DND-41 (cell line): ENCODE data around the gene BRINP1.

Source experiments
- ATAC-seq: fragments of 200-7000 bp; cut with Tn5 transposase; 3 replicates; pipeline ENCODE4 v1.9.1; 2021; ENCODE audit warnings: low read depth; ENCODE audit not compliant: insufficient read depth
- DNase-seq: peaks from one replicate; pipeline ENCODE4 v3.0.0-alpha.2; 2020
- H2AFZ ChIP-seq: 2 replicates; pipeline ENCODE4 v1.6.0; 2012; ENCODE audit warnings: low read depth, low read length
- H3K27ac ChIP-seq: 2 replicates; pipeline ENCODE4 v1.5.1; 2012; ENCODE audit warnings: low read length, inconsistent platforms
- H3K27me3 ChIP-seq: fragments of 200-600 bp; sonication (generic); 2 replicates; pipeline ENCODE4 v1.6.0; 2012; ENCODE audit warnings: low read length, mild to moderate bottlenecking, inconsistent platforms; ENCODE audit not compliant: insufficient read depth, poor library complexity
- H3K36me3 ChIP-seq: 2 replicates; pipeline ENCODE4 v1.5.1; 2012; ENCODE audit warnings: low read length, inconsistent platforms; ENCODE audit not compliant: insufficient read depth
- H3K4me1 ChIP-seq: 2 replicates; pipeline ENCODE4 v1.5.1; 2012; ENCODE audit warnings: mild to moderate bottlenecking, low read length; ENCODE audit not compliant: insufficient read depth
- H3K4me2 ChIP-seq: 2 replicates; pipeline ENCODE4 v1.6.0; 2012; ENCODE audit warnings: mild to moderate bottlenecking, moderate library complexity, low read length, inconsistent platforms; ENCODE audit not compliant: insufficient read depth
- H3K4me3 ChIP-seq, 2 experiments: fragments of 200-600 bp in 1 of 2; shearing (Covaris generic) in 1 of 2; 2 replicates each; pipeline ENCODE4 v1.5.1; 2012 to 2016; ENCODE audit warnings: inconsistent platforms in 2 of 2, low read length in 2 of 2, mild to moderate bottlenecking in 2 of 2, low read depth in 1 of 2, moderate library complexity in 1 of 2
- H3K79me2 ChIP-seq: 2 replicates; pipeline ENCODE4 v1.6.0; 2012; ENCODE audit warnings: low read length, inconsistent platforms; ENCODE audit not compliant: insufficient read depth
- H3K9ac ChIP-seq: 2 replicates; pipeline ENCODE4 v1.6.0; 2012; ENCODE audit warnings: low read depth, mild to moderate bottlenecking, inconsistent platforms, low read length, moderate library complexity
- H3K9me3 ChIP-seq: 2 replicates; pipeline ENCODE4 v1.5.1; 2012; ENCODE audit warnings: low read length, moderate library complexity, mild to moderate bottlenecking, inconsistent platforms; ENCODE audit not compliant: insufficient read depth, severe bottlenecking
- H4K20me1 ChIP-seq: 2 replicates; pipeline ENCODE4 v1.6.0; 2012; ENCODE audit warnings: low read length; ENCODE audit not compliant: insufficient read depth
- CTCF ChIP-seq: IDR thresholded peaks from 2 replicates; pipeline ENCODE4 v1.5.1; 2012; ENCODE audit warnings: borderline replicate concordance, low read length, moderate library complexity, mild to moderate bottlenecking; ENCODE audit not compliant: poor library complexity, severe bottlenecking; ENCODE audit errors: extremely low read depth
- EZH2 ChIP-seq: IDR thresholded peaks from 3 replicates; pipeline ENCODE4 v1.6.1; 2012; ENCODE audit warnings: borderline replicate concordance, low read depth, mild to moderate bottlenecking, moderate library complexity, low read length, inconsistent platforms; ENCODE audit not compliant: severe bottlenecking

Gene BRINP1

DNA sequence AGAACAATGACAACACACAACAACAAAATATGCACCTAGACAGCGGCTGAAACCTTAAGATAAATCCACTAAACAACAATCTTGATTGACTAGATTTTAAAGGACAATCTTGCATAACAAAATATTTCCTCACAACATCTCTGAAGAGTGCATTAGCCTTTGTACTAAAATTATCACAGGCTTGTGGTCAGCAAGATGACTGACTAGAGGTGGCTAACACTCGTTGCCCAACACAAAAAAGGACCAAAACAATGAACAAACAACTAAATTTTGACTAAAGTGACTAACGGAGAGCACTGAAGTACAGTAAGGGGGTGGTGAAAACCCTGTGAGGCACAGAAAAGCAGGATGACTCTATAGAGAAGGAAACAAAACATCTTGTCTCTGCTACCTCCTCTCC, 183.9 kb downstream of the BRINP1 start:
- H3K79me2 ChIP-seq = no peaks in the 10 kb centered on the region
- H3K9ac ChIP-seq = no peak overlapping the region
- H3K27me3 ChIP-seq = no peaks in the 10 kb centered on the region
- TF ChIP-seq CTCF = no peak
- no peak for TF ChIP-seq EZH2
- DNase-seq (no peak), ATAC-seq (no peak)
- H4K20me1 ChIP-seq = no peaks in the 10 kb centered on the region
- no peaks in the 10 kb centered on the region for H3K36me3 ChIP-seq
- no peaks in the 10 kb centered on the region for H3K9me3 ChIP-seq
- no peak overlapping the region for H3K27ac ChIP-seq
- H3K4me2 ChIP-seq = no peak overlapping the region
- H2AFZ ChIP-seq = no peak overlapping the region
- H3K4me3 ChIP-seq = no peak overlapping the region
- H3K4me1 ChIP-seq = no peaks in the 10 kb centered on the region

GRCh38 chr9:119184265-119184936, 184.8 kb downstream of the BRINP1 start:
- Histone ChIP-seq H3K4me3 (no peak overlapping the region), H3K9ac (no peak overlapping the region), H3K27me3 (no peaks in the 10 kb centered on the region), H4K20me1 (no peaks in the 10 kb centered on the region), H3K9me3 (no peaks in the 10 kb centered on the region), H3K4me2 (no peak overlapping the region), H2AFZ (no peak overlapping the region), H3K79me2 (no peaks in the 10 kb centered on the region), H3K27ac (no peak overlapping the region), H3K4me1 (no peaks in the 10 kb centered on the region), H3K36me3 (no peaks in the 10 kb centered on the region)
- TF ChIP-seq EZH2 (no peak), CTCF (no peak)
- ATAC-seq (no peak), DNase-seq (no peak)

DNA sequence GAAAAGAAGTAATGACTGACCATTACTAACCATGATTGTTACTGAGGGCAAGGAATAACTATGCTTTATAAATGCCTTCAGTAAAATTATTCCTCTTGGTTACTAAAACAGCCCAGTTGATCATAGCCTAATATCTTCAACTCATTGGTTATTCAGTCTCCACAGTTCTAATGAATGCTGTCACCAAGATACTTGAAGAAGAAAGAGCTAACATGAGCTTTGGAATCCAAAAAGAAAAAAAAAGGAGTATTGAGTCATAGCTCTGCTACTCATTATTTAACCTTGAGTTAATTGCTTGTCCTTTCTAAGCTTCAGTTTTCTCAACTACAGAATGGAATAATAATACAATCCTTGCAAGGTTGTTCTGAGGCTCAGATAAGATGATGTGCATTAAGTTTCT, 187.7 kb downstream of the BRINP1 start:
- DNase-seq (no peak), ATAC-seq (no peak)
- Histone ChIP-seq H3K9me3 (no peaks in the 10 kb centered on the region), H3K4me1 (no peaks in the 10 kb centered on the region), H3K36me3 (no peaks in the 10 kb centered on the region), H4K20me1 (no peaks in the 10 kb centered on the region), H3K79me2 (no peaks in the 10 kb centered on the region), H3K4me3 (no peak overlapping the region), H3K27me3 (no peaks in the 10 kb centered on the region), H2AFZ (no peak overlapping the region), H3K4me2 (no peak overlapping the region), H3K27ac (no peak overlapping the region), H3K9ac (no peak overlapping the region)
- no peak for TF ChIP-seq EZH2
- TF ChIP-seq CTCF = no peak
